GM18858 (cell line): ENCODE data around the gene PLEKHA6.

Source experiments
- ATAC-seq: cut with Tn5 transposase; IDR thresholded peaks from one replicate; pipeline ENCODE4 v1.9.1; 2021; ENCODE audit not compliant: unreplicated experiment

The PLEKHA6 gene

DNA sequence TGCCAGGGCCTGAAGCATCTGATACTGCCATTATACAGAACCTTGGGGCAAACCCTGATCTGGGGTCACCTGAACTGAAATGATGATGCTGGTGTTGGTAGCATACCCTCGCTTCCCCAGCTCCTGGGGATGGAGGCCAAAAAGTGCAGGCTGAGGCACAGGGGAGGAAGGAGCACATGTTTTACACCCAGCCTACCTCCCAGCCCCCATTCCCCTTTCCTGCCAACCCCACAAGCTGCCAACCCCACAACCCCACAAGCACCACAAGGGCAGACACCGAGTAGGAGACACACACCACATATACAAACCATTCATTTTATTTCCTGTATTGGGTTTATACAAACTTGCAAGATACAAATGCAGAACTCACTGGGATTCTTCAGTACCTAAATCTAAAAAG is 141.2 kb downstream of the PLEKHA6 start:
- no peak for ATAC-seq

DNA sequence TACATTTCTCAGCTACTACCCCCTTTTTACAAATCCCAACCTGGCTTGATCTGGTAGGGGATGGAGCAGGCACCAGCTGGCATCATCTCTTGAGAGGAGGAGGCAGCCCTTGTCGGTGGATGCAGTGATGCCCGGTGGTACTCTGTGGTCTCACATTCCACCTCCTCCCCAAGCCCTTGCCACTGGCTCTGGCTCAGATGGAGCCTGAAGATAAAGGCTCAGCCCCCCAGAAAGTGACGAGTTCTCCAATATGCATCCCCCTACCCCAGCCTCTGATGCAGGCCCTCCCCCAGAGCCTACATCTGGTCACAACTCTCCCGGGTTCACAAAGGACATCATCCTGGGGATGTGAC is 142.1 kb downstream of the PLEKHA6 start:
- no peak for ATAC-seq

GRCh38 chr1:204216880-204217647 is 142.7 kb downstream of the PLEKHA6 start:
- ATAC-seq: no peak

- no peak for ATAC-seq
These were observed 143.5 kb downstream of the PLEKHA6 start for GRCh38 chr1:204216236-204216635.

DNA sequence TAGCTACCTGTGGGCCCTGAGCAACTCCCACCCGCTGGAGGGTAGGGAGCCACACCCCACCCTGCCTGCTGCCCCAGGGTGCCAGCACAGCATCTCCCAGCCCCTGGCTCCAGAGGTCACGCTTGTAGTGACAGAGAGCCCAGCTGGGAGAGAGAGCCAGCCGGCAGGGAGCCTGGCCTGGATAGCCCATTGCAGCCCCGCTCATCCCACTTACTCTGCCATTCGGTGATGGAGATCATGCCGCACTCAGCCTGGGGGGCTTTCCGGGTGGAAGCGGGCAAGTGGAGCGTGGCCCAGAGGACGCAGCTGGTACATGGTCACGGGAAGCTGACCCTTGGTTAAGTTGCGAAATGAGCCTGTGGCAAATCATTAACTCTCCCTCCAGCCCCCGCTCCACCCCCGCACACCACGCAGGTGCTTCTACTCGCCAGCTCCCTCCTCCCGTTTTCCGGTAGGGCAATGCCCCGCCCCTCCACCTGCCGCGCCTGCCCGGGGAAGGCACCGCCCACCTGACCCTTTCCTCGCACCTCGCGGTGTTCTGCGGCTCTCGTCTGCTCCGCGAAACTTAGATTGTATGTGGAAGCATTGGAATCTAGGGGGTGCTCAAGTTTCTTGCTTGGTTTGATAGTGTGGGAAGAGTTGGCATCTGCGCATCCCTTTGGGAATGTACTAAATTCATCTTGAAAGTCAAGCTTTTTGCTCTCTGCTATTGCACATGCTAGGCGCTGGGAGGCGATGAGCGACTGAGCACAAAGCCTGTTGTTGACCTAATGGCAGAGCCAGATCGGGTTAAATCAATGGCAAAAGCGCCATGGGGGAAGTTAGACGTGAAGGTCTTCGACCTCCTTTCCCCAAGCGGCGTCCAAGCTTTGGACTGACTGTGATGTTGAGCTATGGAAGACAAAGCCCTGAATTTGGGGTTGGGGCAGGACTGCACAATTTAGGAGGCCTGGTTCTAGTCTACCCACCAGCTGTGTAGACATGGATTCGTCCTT is 145.8 kb downstream of the PLEKHA6 start, which contains the start of gene GOLT1A:
Gene GOLT1A (minus strand): TSS at position 321 of the 995 bp plus-strand sequence. CDS start 82 bp downstream, at position 239.
- ATAC-seq: no peak

DNA sequence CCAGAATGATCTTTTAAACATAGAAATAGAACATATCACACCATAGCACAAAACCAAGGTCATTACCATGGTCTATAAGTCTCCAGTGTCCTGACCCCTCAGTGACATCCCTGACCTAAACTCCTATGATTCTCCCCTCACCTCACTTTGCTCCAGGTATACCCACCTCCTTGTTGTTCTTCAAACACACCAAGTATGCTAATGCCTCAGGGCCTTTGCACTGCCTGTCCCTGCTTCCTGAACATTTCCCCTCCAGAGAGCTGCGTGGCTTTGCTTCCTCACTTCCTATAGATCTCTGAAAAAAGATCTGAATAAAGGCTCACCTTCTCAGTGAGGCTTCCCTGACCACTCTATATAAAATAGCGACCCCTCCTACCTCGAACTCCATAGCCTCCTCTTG is 147.0 kb downstream of the PLEKHA6 start:
- no peak for ATAC-seq

- no peak for ATAC-seq
These were observed 148.7 kb downstream of the PLEKHA6 start for GRCh38 chr1:204211046-204211445.

DNA sequence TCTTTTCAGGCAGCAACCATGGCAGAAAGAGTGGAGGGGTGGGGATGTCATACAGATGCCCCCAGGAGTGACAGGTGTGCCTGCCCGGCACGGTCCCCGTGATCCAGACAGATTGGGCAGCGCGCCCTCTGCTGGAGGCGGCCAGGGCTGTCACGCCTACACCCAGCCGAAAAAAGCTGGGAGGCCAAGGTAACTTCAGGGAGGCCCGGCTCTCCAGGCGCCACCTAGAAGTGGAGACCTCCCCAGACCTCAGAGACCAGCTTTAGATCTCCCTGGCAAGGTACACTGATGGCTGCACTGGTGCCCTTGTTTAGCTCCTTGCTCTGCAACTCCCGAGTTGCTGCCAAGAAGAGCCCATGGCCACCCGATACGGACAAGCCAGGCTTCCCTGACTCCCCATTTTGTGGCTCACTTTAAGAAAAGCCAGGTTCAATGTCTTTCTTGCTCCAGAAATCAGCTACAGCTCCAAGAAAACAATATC is 152.6 kb downstream of the PLEKHA6 start:
- no peak for ATAC-seq

DNA sequence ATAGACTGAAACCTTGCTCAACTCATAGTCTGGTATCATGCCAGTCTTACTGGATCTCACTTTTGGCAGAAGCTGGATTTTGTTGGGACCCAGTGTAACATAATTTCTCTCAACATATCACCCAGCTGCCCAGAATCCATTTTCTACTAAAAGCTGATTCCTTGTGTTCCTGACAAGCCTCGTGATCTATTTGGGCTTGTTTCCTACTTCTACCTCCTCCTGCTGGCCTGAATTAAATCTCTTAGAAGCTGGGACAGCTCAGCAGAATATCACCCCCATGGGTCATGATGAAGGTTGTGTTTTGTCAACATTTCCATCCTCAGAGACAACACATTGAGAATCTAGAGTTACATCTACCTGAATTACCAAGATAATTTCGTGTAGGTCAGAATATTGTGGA is 153.6 kb downstream of the PLEKHA6 start:
- ATAC-seq: no peak

- no peak for ATAC-seq
These were observed 154.2 kb downstream of the PLEKHA6 start for GRCh38 chr1:204205486-204205885.

- ATAC-seq: no peak
These were observed 154.8 kb downstream of the PLEKHA6 start for GRCh38 chr1:204204944-204205343.

DNA sequence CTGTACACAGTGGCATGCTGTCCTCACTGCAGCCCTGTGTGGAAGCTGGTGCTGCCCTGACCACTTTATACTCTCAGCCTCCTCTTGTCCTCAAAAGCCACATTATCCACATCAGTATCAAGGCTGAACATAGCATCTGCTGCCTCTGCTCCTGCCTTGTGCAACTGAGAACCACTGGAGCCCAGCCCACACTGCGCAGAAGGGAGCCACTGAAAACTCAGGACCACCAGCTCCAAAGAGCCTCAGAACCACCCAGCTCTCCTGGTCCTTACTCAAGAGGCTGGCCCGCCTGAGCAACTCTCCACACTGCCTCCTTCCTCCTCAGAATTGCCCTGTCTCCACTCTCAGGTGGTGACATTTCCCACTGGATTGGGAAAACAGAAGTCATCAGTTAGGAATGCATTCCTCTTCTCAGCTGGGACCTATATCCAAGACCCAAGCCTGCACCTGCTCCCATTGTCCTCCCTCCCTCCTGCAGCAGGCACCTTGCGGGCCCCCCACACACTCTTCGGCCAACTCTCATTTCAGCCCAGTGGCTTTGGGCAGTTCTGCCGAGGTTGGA is 156.4 kb downstream of the PLEKHA6 start:
- ATAC-seq: no peak

DNA sequence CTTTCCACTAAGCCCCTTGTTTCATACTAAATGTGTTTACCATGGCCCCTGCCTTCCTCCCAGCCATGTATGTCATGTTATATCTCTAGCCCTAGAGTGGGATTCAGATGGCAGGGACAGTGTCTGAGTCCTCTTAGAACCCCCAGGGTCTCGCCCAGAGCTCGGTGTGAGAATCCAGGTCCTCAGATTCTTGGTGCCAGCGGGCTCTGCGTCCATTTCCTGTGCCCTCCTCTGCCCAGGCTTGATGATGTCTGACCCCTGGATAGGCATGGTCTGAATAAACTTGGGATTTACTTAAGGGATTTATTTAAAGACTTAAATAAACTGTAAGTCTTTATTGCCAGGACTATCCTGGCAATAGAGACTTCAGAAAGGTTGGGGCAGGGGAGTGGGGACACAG is 157.2 kb downstream of the PLEKHA6 start:
- ATAC-seq: no peak

DNA sequence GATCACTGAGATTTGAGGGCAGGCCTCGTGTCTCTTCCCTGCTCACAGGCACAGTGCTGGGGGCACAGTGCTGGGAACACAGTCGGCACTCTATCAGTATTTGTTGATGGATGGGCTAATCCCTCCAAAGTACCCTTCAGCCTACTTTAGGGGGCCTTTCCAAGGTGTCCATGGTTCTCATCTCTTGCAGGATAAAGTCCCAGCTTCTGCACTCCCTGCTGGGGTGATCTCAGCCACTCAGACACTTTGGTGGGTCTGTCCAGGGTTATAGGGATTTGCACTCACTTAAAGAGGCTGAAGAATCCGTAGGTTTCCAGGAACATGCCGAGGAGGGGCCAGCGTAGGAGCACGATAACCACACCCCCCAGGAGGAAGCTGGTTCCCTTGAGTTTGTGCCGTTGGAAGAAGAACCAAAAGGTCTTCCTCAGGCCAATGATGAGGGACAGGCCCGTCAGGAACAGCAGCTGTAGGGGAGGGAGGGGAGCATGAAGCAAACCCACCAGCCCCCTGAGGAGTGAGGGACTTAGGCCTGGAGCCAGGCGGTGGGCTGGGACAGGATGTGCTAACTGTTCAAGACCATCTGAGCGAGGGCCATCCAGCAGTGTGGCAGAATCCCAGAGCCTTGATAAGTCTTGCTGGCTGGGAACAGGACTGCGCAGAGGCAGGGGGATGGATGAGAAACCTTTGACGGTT is 158.2 kb downstream of the PLEKHA6 start:
- no peak for ATAC-seq

DNA sequence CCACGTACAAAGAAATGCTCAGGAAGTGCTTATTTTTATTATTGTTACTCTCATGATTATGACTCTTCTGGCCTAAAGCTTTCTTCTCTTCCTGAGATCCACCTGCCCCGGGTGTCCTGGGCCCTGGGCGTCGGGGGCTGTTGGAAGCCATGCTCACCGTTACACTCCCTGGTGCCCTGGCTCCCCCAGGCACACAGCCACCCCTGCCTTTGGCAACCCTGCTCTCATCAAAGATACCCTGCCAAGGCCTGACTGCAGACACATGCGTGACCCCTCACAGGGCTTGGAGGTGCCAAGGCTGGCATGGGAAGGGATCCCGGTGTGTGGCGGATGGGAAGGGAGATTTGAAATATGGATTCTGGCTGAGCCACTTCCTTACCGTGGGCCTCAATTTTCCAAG is 160.2 kb downstream of the PLEKHA6 start:
- ATAC-seq: no peak

GRCh38 chr1:204198348-204199340 is 161.1 kb downstream of the PLEKHA6 start:
- ATAC-seq: no peak

- ATAC-seq: no peak
These were observed 162.7 kb downstream of the PLEKHA6 start for GRCh38 chr1:204197068-204197467.

DNA sequence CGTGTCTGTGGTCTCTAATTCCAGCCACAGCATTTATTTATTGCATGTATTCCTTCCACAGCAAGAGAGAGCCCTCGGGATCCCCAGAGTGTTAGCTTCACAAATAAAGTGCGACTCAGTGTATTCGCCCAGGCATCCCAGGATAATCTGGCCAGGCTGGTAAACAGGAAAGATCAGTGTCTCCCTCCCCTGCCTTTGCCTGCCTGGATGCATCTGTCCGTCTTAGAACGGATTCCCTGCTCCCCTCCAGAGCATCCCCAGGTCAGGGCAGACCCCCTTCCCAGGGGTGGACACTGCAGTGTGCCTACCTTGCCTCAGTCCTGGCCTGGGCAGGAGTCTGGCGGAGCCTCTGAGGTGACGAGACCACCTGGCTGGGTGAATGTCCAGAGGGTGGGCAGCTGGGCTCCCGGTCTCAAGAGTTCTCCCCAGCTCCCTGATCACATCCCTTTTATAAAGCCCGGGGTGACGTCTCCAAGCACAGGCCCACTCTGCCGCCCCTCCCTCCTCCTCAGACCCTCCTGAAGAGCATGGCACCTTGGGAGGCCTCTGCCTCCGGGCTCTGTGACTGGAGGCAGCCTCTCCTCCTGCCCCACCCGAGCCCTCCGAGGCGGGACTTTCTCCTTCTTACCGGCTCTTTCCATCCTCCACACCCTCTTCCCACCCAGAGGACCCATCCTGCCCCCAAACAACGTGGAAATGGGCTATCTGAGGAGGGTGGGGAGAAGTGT is 163.5 kb downstream of the PLEKHA6 start, which contains the start of gene KISS1:
Gene KISS1 (minus strand): TSS at position 424 of the 728 bp plus-strand sequence. CDS start 3,615 bp downstream, outside the sequence.
- no peak for ATAC-seq

- ATAC-seq: no peak
These were observed 165.0 kb downstream of the PLEKHA6 start for GRCh38 chr1:204194771-204195170.
